WTC11 (cell line): Measurements from ENCODE around the gene WIZ.

Source experiments
- ATF3 ChIP-seq: sonication (generic); formaldehyde crosslinking; conservative IDR thresholded peaks from 2 replicates; pipeline ENCODE4 v1.8.1; 2022; ENCODE audit warnings: mild to moderate bottlenecking, missing genetic modification reagents
- CTCF ChIP-seq: fragments of 200-600 bp; IDR thresholded peaks from 2 replicates; pipeline ENCODE4 v1.8.0; 2022; ENCODE audit warnings: antibody characterized with exemption
- E2F1 ChIP-seq: sonication (generic); formaldehyde crosslinking; IDR thresholded peaks from 2 replicates; pipeline ENCODE4 v1.8.0; 2022; ENCODE audit warnings: mild to moderate bottlenecking, missing genetic modification reagents
- ESRRA ChIP-seq: sonication (generic); formaldehyde crosslinking; IDR thresholded peaks from 2 replicates; pipeline ENCODE4 v1.8.1; 2022; ENCODE audit warnings: mild to moderate bottlenecking, missing genetic modification reagents, borderline replicate concordance
- ETV6 ChIP-seq: sonication (generic); formaldehyde crosslinking; IDR thresholded peaks from 2 replicates; pipeline ENCODE4 v1.8.1; 2022; ENCODE audit warnings: mild to moderate bottlenecking, missing genetic modification reagents
- FOXJ3 ChIP-seq: sonication (generic); formaldehyde crosslinking; IDR thresholded peaks from 2 replicates; pipeline ENCODE4 v1.9.0; 2021; ENCODE audit warnings: missing genetic modification reagents, mild to moderate bottlenecking, borderline replicate concordance
- NFATC4 ChIP-seq: fragments of 250-450 bp; sonication (Bioruptor Pico); IDR thresholded peaks from 2 replicates; pipeline ENCODE4 v1.9.0; 2021; ENCODE audit warnings: mild to moderate bottlenecking
- NR3C1 ChIP-seq: sonication (generic); formaldehyde crosslinking; conservative IDR thresholded peaks from 2 replicates; pipeline ENCODE4 v1.8.1; 2023; ENCODE audit warnings: low read depth, mild to moderate bottlenecking, missing genetic modification reagents
- SOX15 ChIP-seq: fragments of 250-450 bp; sonication (Bioruptor Pico); IDR thresholded peaks from 2 replicates; pipeline ENCODE4 v1.9.0; 2021; ENCODE audit warnings: mild to moderate bottlenecking
- SP1 ChIP-seq: sonication (generic); formaldehyde crosslinking; conservative IDR thresholded peaks from 2 replicates; pipeline ENCODE4 v1.8.1; 2022; ENCODE audit warnings: missing genetic modification reagents
- ZMAT4 ChIP-seq: fragments of 250-450 bp; sonication (Bioruptor Pico); IDR thresholded peaks from 2 replicates; pipeline ENCODE4 v1.9.0; 2021; ENCODE audit warnings: mild to moderate bottlenecking
- ZNF138 ChIP-seq: sonication (generic); formaldehyde crosslinking; conservative IDR thresholded peaks from 2 replicates; pipeline ENCODE4 v1.8.1; 2022; ENCODE audit warnings: mild to moderate bottlenecking, moderate library complexity, missing genetic modification reagents
- ZNF512 ChIP-seq: sonication (generic); formaldehyde crosslinking; IDR thresholded peaks from 2 replicates; pipeline ENCODE4 v1.8.1; 2022; ENCODE audit warnings: missing genetic modification reagents, borderline replicate concordance

GRCh38 chr19:15471639-15472101 lies 21.9 kb upstream of the WIZ start:
- no peak for TF ChIP-seq CTCF
- no peak for TF ChIP-seq ESRRA
- TF ChIP-seq FOXJ3: no peak
- no peak for TF ChIP-seq SP1
- no peak for TF ChIP-seq ATF3 (CRISPR knock-in tag)
- no peak for TF ChIP-seq NR3C1 (CRISPR knock-in tag)
- TF ChIP-seq ZNF512 (CRISPR knock-in tag): no peak
- no peak for TF ChIP-seq SOX15 (CRISPR knock-in tag)
- no peak for TF ChIP-seq ETV6 (CRISPR knock-in tag)
- no peak for TF ChIP-seq E2F1 (CRISPR knock-in tag)
- no peak for TF ChIP-seq ZMAT4
- TF ChIP-seq NFATC4: no peak
- no peak for TF ChIP-seq ZNF138 (CRISPR knock-in tag)
